ENCODE results near the gene TTLL9. TPM values are rescaled to one million over a fixed set of nuclear protein-coding genes. Genes with fewer than 3 reads are reported as not detected.

The TTLL9 gene
- total RNA-seq, 1 donor from 2014 or later, result 0.67 TPM

- no peak overlapping the region for H3K4me3 Mint-ChIP-seq
Observed at GRCh38 chr20:31830406-31830981, 39.9 kb upstream of the TTLL9 start.

GRCh38 chr20:31831211-31831610, 39.2 kb upstream of the TTLL9 start:
- TF ChIP-seq CTCF (IDR thresholded peaks at IDR 0.05; ENCODE audit: unreplicated experiment), result no peak

More at GRCh38 chr20:31830406-31830981, 39.9 kb upstream of the TTLL9 start:
- no peak for TF ChIP-seq CTCF (IDR thresholded peaks at IDR 0.05; ENCODE audit: unreplicated experiment)
- no peaks in the 10 kb centered on the region for H3K27me3 Mint-ChIP-seq (ENCODE audit: low read depth)
- no peak overlapping the region for H3K27ac Mint-ChIP-seq
- DNase-seq (ENCODE audit: low spot score in 2 of 2, unreplicated experiment in 2 of 2), result no peak
- H3K9me3 Mint-ChIP-seq, result no peaks in the 10 kb centered on the region
- H3K4me1 Mint-ChIP-seq, result no peaks in the 10 kb centered on the region
- H3K36me3 Mint-ChIP-seq, result no peaks in the 10 kb centered on the region

GRCh38 chr20:31831771-31832306, 38.6 kb upstream of the TTLL9 start:
- Mint-ChIP-seq H3K36me3 (no peaks in the 10 kb centered on the region), H3K4me1 (peaks cover 6% of the 10 kb centered on the region)
- TF ChIP-seq CTCF (IDR thresholded peaks at IDR 0.05; ENCODE audit: unreplicated experiment), result no peak

More at GRCh38 chr20:31831211-31831610, 39.2 kb upstream of the TTLL9 start:
- Mint-ChIP-seq H3K27me3 (ENCODE audit: low read depth) (no peaks in the 10 kb centered on the region), H3K9me3 (no peaks in the 10 kb centered on the region), H3K27ac (no peak overlapping the region), H3K36me3 (no peaks in the 10 kb centered on the region), H3K4me3 (no peak overlapping the region), H3K4me1 (peaks cover 4% of the 10 kb centered on the region)
- no peak for DNase-seq (ENCODE audit: low spot score in 2 of 2, unreplicated experiment in 2 of 2)

GRCh38 chr20:31833130-31833930, 37.1 kb upstream of the TTLL9 start:
- TF ChIP-seq CTCF (IDR thresholded peaks at IDR 0.05; ENCODE audit: unreplicated experiment), result peak; percentile 91
- Mint-ChIP-seq H3K9me3 (no peaks in the 10 kb centered on the region), H3K36me3 (no peaks in the 10 kb centered on the region), H3K4me1 (peaks cover 10% of the 10 kb centered on the region), H3K27me3 (ENCODE audit: low read depth) (no peaks in the 10 kb centered on the region), H3K4me3 (no peak overlapping the region), H3K27ac (no peak overlapping the region)
- DNase-seq (ENCODE audit: low spot score in 2 of 2, unreplicated experiment in 2 of 2), result peak in 1 of 2 experiments; percentile 83

More at GRCh38 chr20:31831771-31832306, 38.6 kb upstream of the TTLL9 start:
- H3K9me3 Mint-ChIP-seq, result no peaks in the 10 kb centered on the region
- H3K27ac Mint-ChIP-seq, result no peak overlapping the region
- DNase-seq (ENCODE audit: low spot score in 2 of 2, unreplicated experiment in 2 of 2), result no peak
- no peaks in the 10 kb centered on the region for H3K27me3 Mint-ChIP-seq (ENCODE audit: low read depth)
- no peak overlapping the region for H3K4me3 Mint-ChIP-seq

- TF ChIP-seq CTCF (IDR thresholded peaks at IDR 0.05; ENCODE audit: unreplicated experiment), result no peak
- Mint-ChIP-seq H3K4me1 (peaks cover 10% of the 10 kb centered on the region), H3K27me3 (ENCODE audit: low read depth) (no peaks in the 10 kb centered on the region), H3K4me3 (no peak overlapping the region), H3K27ac (no peak overlapping the region), H3K36me3 (no peaks in the 10 kb centered on the region), H3K9me3 (no peaks in the 10 kb centered on the region)
- no peak for DNase-seq (ENCODE audit: low spot score in 2 of 2, unreplicated experiment in 2 of 2)
Observed at GRCh38 chr20:31833931-31834521, 36.4 kb upstream of the TTLL9 start.

Measured in mesothelial cell of epicardium (in vitro differentiated cells).